ENCODE measurements around the gene RPS14. TPM values are rescaled to one million over a fixed set of nuclear protein-coding genes. Genes with fewer than 3 reads are reported as not detected.

Gene RPS14
- polyA plus RNA-seq, 1 donor (not counting 4 experiments of a cell fraction or from before 2014, with no cell fraction given): 3,540 TPM

DNA sequence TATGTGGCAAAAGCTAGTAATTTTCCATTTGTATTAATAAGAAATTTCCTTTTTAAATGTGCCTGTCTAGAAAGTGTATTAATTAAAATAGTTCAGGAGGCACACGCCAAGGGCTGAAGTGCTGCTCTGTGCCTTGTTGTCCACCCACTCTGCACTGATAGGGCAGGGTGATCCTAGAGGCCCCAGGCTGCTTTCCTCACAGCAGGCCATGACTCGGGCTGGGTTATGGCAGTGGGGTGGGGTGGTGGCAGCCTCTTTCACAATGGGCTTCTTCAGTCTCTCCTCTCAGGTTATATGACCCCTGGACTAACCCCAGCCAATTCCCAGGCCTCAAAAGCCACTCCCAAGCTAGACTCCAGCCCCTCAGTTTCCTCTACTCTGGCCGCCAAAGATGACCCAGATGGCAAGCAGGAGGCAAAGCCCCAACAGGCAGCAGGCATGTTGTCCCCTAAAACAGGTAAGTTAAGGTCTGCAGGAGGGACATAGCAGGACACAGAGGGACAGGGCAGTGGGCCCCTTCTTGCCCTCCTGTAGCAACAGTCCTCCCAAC is 56.4 kb downstream of the RPS14 start:
- Histone ChIP-seq H3K27ac (ENCODE audit: control insufficient read depth, insufficient read depth, low read length) (no peak overlapping the region), H4K20me1 (ENCODE audit: control insufficient read depth, extremely low read depth, insufficient read depth, low read length) (no peaks in the 10 kb centered on the region), H3K9me1 (ENCODE audit: control insufficient read depth, extremely low read depth, insufficient read depth, low read length) (no peaks in the 10 kb centered on the region), H3K27me3 (ENCODE audit: control insufficient read depth, extremely low read depth, insufficient read depth, low read length) (no peaks in the 10 kb centered on the region), H3K4me1 (ENCODE audit: control insufficient read depth, extremely low read depth, insufficient read depth, low read length) (no peaks in the 10 kb centered on the region), H2AFZ (ENCODE audit: control insufficient read depth, low read length) (no peak overlapping the region), H3K4me3 (ENCODE audit: control insufficient read depth in 2 of 3, extremely low read depth in 1 of 3, insufficient read depth in 2 of 3, low read depth in 1 of 3, low read length in 3 of 3) (no peak overlapping the region), H3K36me3 (ENCODE audit: control insufficient read depth in 2 of 2, extremely low read depth in 1 of 2, insufficient read depth in 2 of 2, low read length in 2 of 2) (peaks cover 39 to 83% of the 10 kb centered on the region in 2 experiments), H3K9me3 (ENCODE audit: control insufficient read depth, low read depth, low read length) (no peaks in the 10 kb centered on the region), H3K79me2 (ENCODE audit: control insufficient read depth, insufficient read depth, low read length) (no peaks in the 10 kb centered on the region), H3K4me2 (ENCODE audit: control insufficient read depth, extremely low read depth, insufficient read depth, low read depth, low read length) (no peak overlapping the region), H3K9ac (ENCODE audit: control insufficient read depth, extremely low read depth, insufficient read depth, low read length) (no peak overlapping the region)
- DNase-seq (ENCODE audit: low read depth, low spot score) (no peak), FAIRE-seq (no peak)
- no peak for TF ChIP-seq EZH2 (IDR thresholded peaks at IDR 0.05; ENCODE audit: low read length)
- TF ChIP-seq, protein P1, sequence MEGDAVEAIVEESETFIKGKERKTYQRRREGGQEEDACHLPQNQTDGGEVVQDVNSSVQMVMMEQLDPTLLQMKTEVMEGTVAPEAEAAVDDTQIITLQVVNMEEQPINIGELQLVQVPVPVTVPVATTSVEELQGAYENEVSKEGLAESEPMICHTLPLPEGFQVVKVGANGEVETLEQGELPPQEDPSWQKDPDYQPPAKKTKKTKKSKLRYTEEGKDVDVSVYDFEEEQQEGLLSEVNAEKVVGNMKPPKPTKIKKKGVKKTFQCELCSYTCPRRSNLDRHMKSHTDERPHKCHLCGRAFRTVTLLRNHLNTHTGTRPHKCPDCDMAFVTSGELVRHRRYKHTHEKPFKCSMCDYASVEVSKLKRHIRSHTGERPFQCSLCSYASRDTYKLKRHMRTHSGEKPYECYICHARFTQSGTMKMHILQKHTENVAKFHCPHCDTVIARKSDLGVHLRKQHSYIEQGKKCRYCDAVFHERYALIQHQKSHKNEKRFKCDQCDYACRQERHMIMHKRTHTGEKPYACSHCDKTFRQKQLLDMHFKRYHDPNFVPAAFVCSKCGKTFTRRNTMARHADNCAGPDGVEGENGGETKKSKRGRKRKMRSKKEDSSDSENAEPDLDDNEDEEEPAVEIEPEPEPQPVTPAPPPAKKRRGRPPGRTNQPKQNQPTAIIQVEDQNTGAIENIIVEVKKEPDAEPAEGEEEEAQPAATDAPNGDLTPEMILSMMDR (optimal IDR thresholded peaks at IDR 0.05 in 1 of 3, IDR thresholded peaks at IDR 0.05 in 1 of 3, conservative IDR thresholded peaks at IDR 0.05 in 1 of 3; ENCODE audit: extremely low read depth in 1 of 3, insufficient read depth in 2 of 3, low read length in 3 of 3): no peak
- dilution Hi-C loops (cut with MboI; ENCODE audit: extremely low pct_ligation_motif_present, low sequenced_read_pairs): no loop called here

- H3K9me3 ChIP-seq (ENCODE audit: control insufficient read depth, low read depth, low read length): no peaks in the 10 kb centered on the region
- FAIRE-seq (no peak), DNase-seq (ENCODE audit: low read depth, low spot score) (no peak)
- H3K4me2 ChIP-seq (ENCODE audit: control insufficient read depth, extremely low read depth, insufficient read depth, low read depth, low read length): no peak overlapping the region
- H4K20me1 ChIP-seq (ENCODE audit: control insufficient read depth, extremely low read depth, insufficient read depth, low read length): no peaks in the 10 kb centered on the region
- no peaks in the 10 kb centered on the region for H3K9me1 ChIP-seq (ENCODE audit: control insufficient read depth, extremely low read depth, insufficient read depth, low read length)
- H3K4me3 ChIP-seq (ENCODE audit: control insufficient read depth in 2 of 3, extremely low read depth in 1 of 3, insufficient read depth in 2 of 3, low read depth in 1 of 3, low read length in 3 of 3): no peak overlapping the region
- H3K79me2 ChIP-seq (ENCODE audit: control insufficient read depth, insufficient read depth, low read length): no peaks in the 10 kb centered on the region
- H3K4me1 ChIP-seq (ENCODE audit: control insufficient read depth, extremely low read depth, insufficient read depth, low read length): no peaks in the 10 kb centered on the region
- TF ChIP-seq EZH2 (IDR thresholded peaks at IDR 0.05; ENCODE audit: low read length): no peak
- TF ChIP-seq, protein P1 (optimal IDR thresholded peaks at IDR 0.05 in 1 of 3, IDR thresholded peaks at IDR 0.05 in 1 of 3, conservative IDR thresholded peaks at IDR 0.05 in 1 of 3; ENCODE audit: extremely low read depth in 1 of 3, insufficient read depth in 2 of 3, low read length in 3 of 3): no peak
- dilution Hi-C loops (cut with MboI; ENCODE audit: extremely low pct_ligation_motif_present, low sequenced_read_pairs): no loop called here
- peaks cover 42 to 83% of the 10 kb centered on the region in 2 experiments for H3K36me3 ChIP-seq (ENCODE audit: control insufficient read depth in 2 of 2, extremely low read depth in 1 of 2, insufficient read depth in 2 of 2, low read length in 2 of 2)
- H3K9ac ChIP-seq (ENCODE audit: control insufficient read depth, extremely low read depth, insufficient read depth, low read length): no peak overlapping the region
- no peak overlapping the region for H2AFZ ChIP-seq (ENCODE audit: control insufficient read depth, low read length)
- H3K27me3 ChIP-seq (ENCODE audit: control insufficient read depth, extremely low read depth, insufficient read depth, low read length): no peaks in the 10 kb centered on the region
- H3K27ac ChIP-seq (ENCODE audit: control insufficient read depth, insufficient read depth, low read length): no peak overlapping the region
These were observed 56.9 kb downstream of the RPS14 start for GRCh38 chr5:150392680-150393079.

Other genes starting within 250 kb of the RPS14 start
- gene CAMK2A, start 160.0 kb downstream of the RPS14 start, polyA plus RNA-seq: 0.03 to 0.05 TPM in 2 of 3 replicates, not detected in the other
- 1.7 to 3.8 TPM (median 2.4 TPM) in 3 replicates for gene ARSI, start 146.8 kb downstream of the RPS14 start, polyA plus RNA-seq
- gene TCOF1, start 92.0 kb downstream of the RPS14 start, polyA plus RNA-seq: 7.9 to 23.3 TPM (median 13.6 TPM) in 3 replicates
- gene CD74, start 36.8 kb downstream of the RPS14 start, polyA plus RNA-seq: 0.71 to 1.8 TPM (median 1.3 TPM) in 3 replicates
- 24.9 to 43.5 TPM (median 36.2 TPM) in 3 replicates for gene NDST1, start 58.4 kb upstream of the RPS14 start, polyA plus RNA-seq
- 6.0 to 11.2 TPM (median 10.7 TPM) in 3 replicates for gene SYNPO, start 190.9 kb upstream of the RPS14 start, polyA plus RNA-seq
- gene MYOZ3, start 211.5 kb upstream of the RPS14 start, polyA plus RNA-seq: 0.03 to 0.05 TPM in 2 of 3 replicates, not detected in the other